Muscle layer of duodenum (tissue), 2 donors: Measurements from ENCODE around the gene TREM1.

Source experiments
- H3K27ac ChIP-seq: one replicate; pipeline ENCODE4 v1.7.0; 2013; ENCODE audit warnings: mild to moderate bottlenecking, low read length
- H3K27me3 ChIP-seq: one replicate; pipeline ENCODE4 v1.7.0; 2013; ENCODE audit warnings: low read depth, mild to moderate bottlenecking, control low read depth, low read length
- H3K36me3 ChIP-seq, 2 donors: one replicate each; pipeline ENCODE4 v1.7.0; 2013; ENCODE audit warnings: low read length in 2 of 2, control low read depth in 1 of 2, mild to moderate bottlenecking in 1 of 2; ENCODE audit not compliant: insufficient read depth in 2 of 2, control insufficient read depth in 1 of 2
- H3K4me1 ChIP-seq, 2 donors: one replicate each; pipeline ENCODE4 v1.7.0; 2013; ENCODE audit warnings: low read length in 2 of 2, mild to moderate bottlenecking in 2 of 2, control low read depth in 1 of 2, moderate library complexity in 1 of 2; ENCODE audit not compliant: insufficient read depth in 2 of 2, control insufficient read depth in 1 of 2
- H3K4me3 ChIP-seq, 2 donors: one replicate each; pipeline ENCODE4 v1.7.0; 2013; ENCODE audit warnings: low read length in 2 of 2, low read depth in 1 of 2, mild to moderate bottlenecking in 1 of 2
- H3K9me3 ChIP-seq, 2 donors: one replicate each; pipeline ENCODE4 v1.7.0; 2013; ENCODE audit warnings: low read length in 2 of 2, control low read depth in 1 of 2, mild to moderate bottlenecking in 1 of 2; ENCODE audit not compliant: control insufficient read depth in 1 of 2
- donor health status: healthy.

The TREM1 gene

GRCh38 chr6:41273714-41274113, 12.8 kb downstream of the TREM1 start:
- no peaks in the 10 kb centered on the region for H3K9me3 ChIP-seq
- H3K36me3 ChIP-seq = no peaks in the 10 kb centered on the region
- peaks cover 0 to 3% of the 10 kb centered on the region in 2 donors for H3K4me1 ChIP-seq
- H3K27me3 ChIP-seq = no peaks in the 10 kb centered on the region
- no peak overlapping the region for H3K4me3 ChIP-seq
- H3K27ac ChIP-seq = no peak overlapping the region

DNA sequence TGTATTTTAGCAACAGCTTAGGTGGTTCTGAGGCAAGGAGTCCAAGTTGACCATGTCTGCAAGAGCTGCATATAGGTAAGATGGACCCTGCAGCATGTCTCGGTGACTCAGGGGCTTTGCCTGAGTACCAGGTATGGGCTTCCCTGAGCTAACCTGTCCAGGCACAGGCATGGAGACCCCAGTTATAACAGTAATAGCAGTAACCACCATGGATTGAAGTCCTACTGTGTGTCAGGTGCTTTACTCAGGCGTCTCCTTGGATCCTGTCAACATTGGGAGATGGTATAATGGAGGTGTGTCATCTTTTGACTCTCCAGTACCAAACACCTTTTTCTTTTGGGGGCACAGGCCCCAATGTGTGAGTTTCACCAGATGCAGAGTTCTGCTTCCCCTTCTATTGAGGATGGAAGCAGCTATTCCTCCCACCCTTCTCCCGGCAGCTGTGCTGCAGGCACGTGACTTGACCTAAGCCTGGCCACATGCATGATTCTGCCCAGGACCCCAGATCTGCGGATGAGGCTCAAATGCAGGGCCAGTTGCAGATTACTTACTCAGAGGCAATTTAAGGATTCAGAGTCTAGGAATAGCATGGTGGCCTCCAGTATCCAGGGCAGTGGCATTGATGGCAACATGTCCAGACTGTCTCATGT, 13.8 kb downstream of the TREM1 start:
- Histone ChIP-seq H3K9me3 (no peaks in the 10 kb centered on the region), H3K4me1 (no peaks in the 10 kb centered on the region), H3K27ac (no peak overlapping the region), H3K4me3 (no peak overlapping the region), H3K27me3 (no peaks in the 10 kb centered on the region), H3K36me3 (no peaks in the 10 kb centered on the region)

DNA sequence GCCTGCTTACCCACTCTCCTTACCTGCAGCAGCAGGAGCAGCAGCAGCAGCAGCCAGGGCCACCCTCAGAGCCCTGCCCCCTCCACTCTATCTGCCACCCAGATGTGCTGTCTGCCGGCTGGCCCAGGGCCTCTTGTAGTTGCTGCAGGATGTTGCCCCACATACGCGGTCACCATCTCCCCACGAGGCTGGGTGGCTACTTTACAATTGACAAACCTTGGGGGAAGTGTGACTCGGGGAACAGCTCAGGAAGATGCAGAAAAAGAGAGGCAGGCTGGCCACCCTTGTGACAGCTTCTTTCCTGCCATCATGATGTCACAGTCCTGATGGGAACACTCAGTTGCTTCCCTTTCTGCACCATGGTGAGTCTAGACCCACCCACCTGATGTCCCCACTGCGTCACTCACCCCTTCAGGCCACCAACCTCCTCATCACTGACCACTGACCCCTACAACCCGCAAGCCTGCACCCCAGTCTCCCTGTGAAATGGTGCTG, 14.5 kb downstream of the TREM1 start:
- Histone ChIP-seq H3K27ac (no peak overlapping the region), H3K36me3 (no peaks in the 10 kb centered on the region), H3K4me1 (no peaks in the 10 kb centered on the region), H3K27me3 (no peaks in the 10 kb centered on the region), H3K9me3 (no peaks in the 10 kb centered on the region), H3K4me3 (no peak overlapping the region)

GRCh38 chr6:41269716-41270115, 16.8 kb downstream of the TREM1 start:
- H3K27me3 ChIP-seq = no peaks in the 10 kb centered on the region
- H3K4me1 ChIP-seq = no peaks in the 10 kb centered on the region
- no peak overlapping the region for H3K27ac ChIP-seq
- H3K9me3 ChIP-seq = no peaks in the 10 kb centered on the region
- H3K36me3 ChIP-seq = no peaks in the 10 kb centered on the region
- H3K4me3 ChIP-seq = no peak overlapping the region

GRCh38 chr6:41269166-41269565, 17.3 kb downstream of the TREM1 start:
- Histone ChIP-seq H3K9me3 (no peaks in the 10 kb centered on the region), H3K4me1 (no peaks in the 10 kb centered on the region), H3K36me3 (no peaks in the 10 kb centered on the region), H3K4me3 (no peak overlapping the region), H3K27ac (no peak overlapping the region), H3K27me3 (no peaks in the 10 kb centered on the region)

GRCh38 chr6:41268478-41268877, 18.0 kb downstream of the TREM1 start:
- Histone ChIP-seq H3K27me3 (no peaks in the 10 kb centered on the region), H3K9me3 (peaks cover 0 to 4% of the 10 kb centered on the region in 2 donors), H3K4me3 (no peak overlapping the region)

DNA sequence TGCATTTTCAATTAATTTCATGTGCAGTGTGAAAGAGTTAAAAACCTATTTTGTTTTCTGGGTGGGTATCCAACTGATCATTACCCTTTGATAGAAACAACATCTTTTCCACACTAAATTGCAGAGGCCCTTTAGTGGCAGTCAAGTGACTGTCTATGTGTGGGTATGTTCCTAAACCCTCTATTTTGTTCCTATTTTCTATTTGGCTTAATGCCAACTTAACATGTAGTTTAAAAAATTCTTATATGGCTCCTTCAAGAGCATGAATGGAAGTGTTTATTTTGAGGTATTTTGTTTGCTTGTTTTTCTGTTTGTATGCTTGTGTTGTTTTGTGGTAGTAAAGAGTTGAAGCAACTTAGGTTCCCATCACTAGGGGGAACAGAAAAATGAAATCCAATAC, 19.9 kb downstream of the TREM1 start:
- no peaks in the 10 kb centered on the region for H3K27me3 ChIP-seq
- H3K4me1 ChIP-seq = no peaks in the 10 kb centered on the region
- no peak overlapping the region for H3K27ac ChIP-seq
- H3K9me3 ChIP-seq = peaks cover 10% of the 10 kb centered on the region in 2 donors
- H3K4me3 ChIP-seq = no peak overlapping the region
- no peaks in the 10 kb centered on the region for H3K36me3 ChIP-seq

More at GRCh38 chr6:41268478-41268877, 18.0 kb downstream of the TREM1 start:
- H3K36me3 ChIP-seq = no peaks in the 10 kb centered on the region
- H3K4me1 ChIP-seq = no peaks in the 10 kb centered on the region
- H3K27ac ChIP-seq = no peak overlapping the region

GRCh38 chr6:41263267-41263666, 23.2 kb downstream of the TREM1 start:
- Histone ChIP-seq H3K4me1 (no peaks in the 10 kb centered on the region), H3K27ac (no peak overlapping the region), H3K27me3 (no peaks in the 10 kb centered on the region), H3K36me3 (no peaks in the 10 kb centered on the region), H3K9me3 (peaks cover 10 to 14% of the 10 kb centered on the region in 2 donors), H3K4me3 (no peak overlapping the region)

DNA sequence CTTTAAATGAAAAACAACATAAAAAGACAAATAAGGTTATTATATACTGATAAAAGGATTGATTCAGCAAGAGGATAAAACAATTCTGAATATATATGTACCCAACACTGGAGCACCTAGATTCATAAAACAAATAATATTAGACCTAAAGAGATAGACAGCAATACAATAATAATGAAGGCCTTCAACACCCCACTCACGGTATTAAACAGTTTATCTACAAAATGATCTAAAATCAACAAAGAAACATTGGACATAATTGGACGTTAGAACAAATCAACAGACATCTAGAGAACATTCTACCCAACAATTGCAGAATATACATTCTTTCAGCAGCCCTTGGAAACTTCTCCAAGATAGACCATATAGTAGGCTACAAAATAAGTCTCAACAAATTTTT, 24.1 kb downstream of the TREM1 start:
- no peak overlapping the region for H3K4me3 ChIP-seq
- no peaks in the 10 kb centered on the region for H3K27me3 ChIP-seq
- H3K9me3 ChIP-seq = peaks cover 10 to 14% of the 10 kb centered on the region in 2 donors
- H3K36me3 ChIP-seq = no peaks in the 10 kb centered on the region
- no peak overlapping the region for H3K27ac ChIP-seq
- peaks cover 0 to 2% of the 10 kb centered on the region in 2 donors for H3K4me1 ChIP-seq

- Histone ChIP-seq H3K4me3 (peak overlapping the region in 1 of 2 donors; percentile 6), H3K27me3 (no peaks in the 10 kb centered on the region), H3K4me1 (peaks cover 0 to 12% of the 10 kb centered on the region in 2 donors), H3K36me3 (no peaks in the 10 kb centered on the region), H3K27ac (no peak overlapping the region), H3K9me3 (peaks cover 7 to 9% of the 10 kb centered on the region in 2 donors)
Observed at GRCh38 chr6:41258196-41258493, 28.3 kb downstream of the TREM1 start.

- Histone ChIP-seq H3K36me3 (no peaks in the 10 kb centered on the region), H3K27me3 (no peaks in the 10 kb centered on the region), H3K27ac (no peak overlapping the region), H3K4me1 (peaks cover 0 to 12% of the 10 kb centered on the region in 2 donors), H3K4me3 (peak overlapping the region in 1 of 2 donors; percentile 6), H3K9me3 (peaks cover 6 to 7% of the 10 kb centered on the region in 2 donors)
Observed at GRCh38 chr6:41257369-41258195, 28.9 kb downstream of the TREM1 start.
